AG10803 (cell line): ENCODE measurements around the gene UROC1.
A peak's percentile ranks its signal among the peaks of the same experiment; 100 is the strongest.

ENCODE experiments used
- DNase-seq: peaks from one replicate; pipeline ENCODE4 v3.0.0; 2010; ENCODE audit warnings: low read depth
- H3K4me3 ChIP-seq: 2 replicates; pipeline ENCODE4 v1.5.1; 2011; ENCODE audit warnings: mild to moderate bottlenecking, low read length, control low read depth
- TF ChIP-seq, protein P1 (sequence below): conservative IDR thresholded peaks from 2 replicates; pipeline ENCODE4 v1.5.1; 2011; ENCODE audit warnings: mild to moderate bottlenecking, low read length, control low read depth, inconsistent platforms

The UROC1 gene

DNA sequence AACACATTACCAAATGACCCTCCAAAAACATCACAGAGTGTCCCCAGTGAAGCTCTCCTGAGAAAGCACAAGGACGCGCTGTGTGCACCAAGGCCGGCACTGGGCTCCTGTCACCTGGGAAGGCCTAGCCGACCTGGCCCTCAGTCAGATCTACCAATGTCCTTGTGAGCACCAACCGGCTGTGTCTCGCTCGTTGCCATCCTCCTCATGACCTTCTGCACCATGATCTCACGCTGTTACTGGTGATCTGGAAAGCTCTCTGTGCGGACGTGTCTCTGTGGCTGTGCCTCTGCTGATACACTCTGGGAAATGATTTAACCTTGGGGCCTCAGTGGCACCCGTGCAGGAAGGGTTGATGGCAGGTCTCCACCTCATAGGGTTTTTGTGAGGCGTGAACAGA is 66.1 kb downstream of the UROC1 start:
- TF ChIP-seq, protein P1, sequence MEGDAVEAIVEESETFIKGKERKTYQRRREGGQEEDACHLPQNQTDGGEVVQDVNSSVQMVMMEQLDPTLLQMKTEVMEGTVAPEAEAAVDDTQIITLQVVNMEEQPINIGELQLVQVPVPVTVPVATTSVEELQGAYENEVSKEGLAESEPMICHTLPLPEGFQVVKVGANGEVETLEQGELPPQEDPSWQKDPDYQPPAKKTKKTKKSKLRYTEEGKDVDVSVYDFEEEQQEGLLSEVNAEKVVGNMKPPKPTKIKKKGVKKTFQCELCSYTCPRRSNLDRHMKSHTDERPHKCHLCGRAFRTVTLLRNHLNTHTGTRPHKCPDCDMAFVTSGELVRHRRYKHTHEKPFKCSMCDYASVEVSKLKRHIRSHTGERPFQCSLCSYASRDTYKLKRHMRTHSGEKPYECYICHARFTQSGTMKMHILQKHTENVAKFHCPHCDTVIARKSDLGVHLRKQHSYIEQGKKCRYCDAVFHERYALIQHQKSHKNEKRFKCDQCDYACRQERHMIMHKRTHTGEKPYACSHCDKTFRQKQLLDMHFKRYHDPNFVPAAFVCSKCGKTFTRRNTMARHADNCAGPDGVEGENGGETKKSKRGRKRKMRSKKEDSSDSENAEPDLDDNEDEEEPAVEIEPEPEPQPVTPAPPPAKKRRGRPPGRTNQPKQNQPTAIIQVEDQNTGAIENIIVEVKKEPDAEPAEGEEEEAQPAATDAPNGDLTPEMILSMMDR, result no peak
- no peak overlapping the region for H3K4me3 ChIP-seq
- DNase-seq, result no peak

DNA sequence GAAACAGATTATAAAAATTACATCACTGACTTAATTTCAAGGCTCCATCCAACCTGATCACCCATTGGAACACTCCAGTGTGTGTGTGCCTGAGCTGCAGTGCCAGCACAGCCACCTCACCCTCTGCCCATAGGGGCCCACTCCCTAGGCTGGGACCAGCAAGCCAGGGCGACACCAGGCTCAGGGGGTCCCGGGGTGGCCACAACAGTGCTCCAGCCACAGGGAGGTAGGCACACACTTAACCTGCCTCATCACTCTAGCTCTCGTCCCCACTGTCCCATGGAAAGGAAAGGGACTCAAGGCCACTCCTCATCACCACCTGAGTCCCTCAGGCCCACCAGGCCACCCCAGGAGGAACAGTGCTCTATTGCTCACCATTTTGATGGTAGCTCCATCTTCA is 66.8 kb downstream of the UROC1 start:
- TF ChIP-seq, protein P1, result no peak
- no peak for DNase-seq
- H3K4me3 ChIP-seq, result no peak overlapping the region

DNA sequence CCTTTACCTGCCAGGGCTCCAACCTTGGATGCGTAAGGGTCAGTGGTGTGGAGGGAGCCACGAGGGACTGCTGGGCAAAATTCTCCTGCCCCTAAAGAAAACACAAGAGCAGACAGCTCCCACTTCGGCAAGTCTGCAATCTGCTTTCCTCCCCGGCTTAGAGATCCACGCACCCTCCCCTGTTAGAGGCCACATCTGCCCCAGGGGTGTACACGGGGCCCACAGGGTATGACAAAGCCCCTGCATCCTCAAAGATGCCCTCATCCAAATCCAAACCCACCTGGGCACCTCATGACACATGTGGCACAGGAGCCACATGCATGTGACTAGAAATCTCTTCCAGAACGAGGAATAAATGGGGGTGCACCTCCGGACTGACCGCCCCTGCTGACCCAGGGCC is 67.4 kb downstream of the UROC1 start:
- TF ChIP-seq, protein P1, result no peak
- no peak for DNase-seq
- H3K4me3 ChIP-seq, result no peak overlapping the region

DNA sequence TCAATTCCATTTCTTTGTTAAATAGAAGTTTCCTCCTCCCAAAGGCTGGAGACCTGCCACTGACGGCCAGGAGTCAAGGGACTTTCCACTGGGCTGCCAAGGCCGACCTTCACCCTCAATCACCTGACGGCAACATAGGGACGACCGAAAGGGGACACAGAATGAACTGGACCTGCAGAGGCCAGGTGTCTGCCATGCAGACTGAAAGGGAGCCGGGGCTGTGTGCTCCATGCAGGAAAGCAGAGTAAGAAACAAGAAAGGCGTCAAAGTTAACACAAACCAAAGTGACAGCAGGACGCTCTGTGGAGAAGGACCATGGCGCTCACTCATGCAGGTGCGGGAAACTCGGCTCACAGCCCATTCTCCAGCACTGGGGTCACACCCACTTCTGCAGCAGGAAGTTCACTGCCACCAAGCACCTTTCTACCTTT is 67.9 kb downstream of the UROC1 start:
- DNase-seq, result no peak
- no peak overlapping the region for H3K4me3 ChIP-seq
- TF ChIP-seq, protein P1, result no peak

DNA sequence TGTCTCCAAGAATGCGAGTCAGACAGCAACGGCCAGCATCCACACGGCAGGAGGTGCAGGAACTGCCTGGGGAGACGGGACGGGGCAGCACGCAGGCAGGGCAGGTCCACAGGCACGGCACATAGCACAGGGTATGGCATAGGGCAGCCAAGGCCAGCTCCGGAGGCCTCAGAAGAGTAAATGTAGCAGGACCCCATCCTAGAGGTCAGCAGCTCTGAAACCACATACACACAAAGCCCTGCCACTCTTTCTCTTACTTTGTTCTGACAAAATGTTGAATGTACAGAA is 68.7 kb downstream of the UROC1 start:
- H3K4me3 ChIP-seq, result no peak overlapping the region
- TF ChIP-seq, protein P1, result no peak
- no peak for DNase-seq

DNA sequence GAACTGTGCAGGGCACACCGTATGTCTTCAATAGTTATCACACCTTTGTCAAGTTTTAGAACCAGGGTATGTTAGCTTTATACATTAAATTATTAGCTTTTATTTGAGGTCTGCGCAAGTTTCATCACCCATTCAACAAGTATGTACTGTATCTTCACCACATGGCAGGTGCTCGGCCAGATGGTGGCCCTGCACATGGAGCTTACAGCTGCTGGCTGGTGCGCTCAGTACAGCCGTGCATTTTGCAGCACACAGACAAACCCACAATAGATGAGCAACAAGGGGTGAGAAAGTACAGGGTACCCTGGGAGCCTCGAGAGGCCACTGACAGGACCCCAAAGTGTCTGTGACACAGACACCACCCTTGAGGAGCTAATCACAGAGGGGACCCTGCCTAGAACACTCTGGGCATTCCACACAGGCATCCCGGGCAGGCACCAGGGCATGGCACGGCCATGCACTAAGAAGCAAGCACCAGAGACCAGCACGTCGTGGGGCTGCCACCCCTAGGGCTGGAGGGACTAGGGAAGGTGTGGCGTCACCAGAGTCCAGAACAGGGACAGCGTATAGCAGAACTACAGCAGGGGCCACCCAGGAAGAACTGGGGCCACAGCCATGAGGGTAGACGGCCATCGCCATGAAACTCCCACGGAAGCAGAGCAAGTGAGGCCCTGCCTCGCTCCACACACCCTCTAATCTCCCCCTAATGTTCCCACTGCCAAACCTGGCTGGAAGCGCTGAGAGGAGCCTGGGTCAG is 69.3 kb downstream of the UROC1 start:
- no peak for DNase-seq
- H3K4me3 ChIP-seq, result no peak overlapping the region
- TF ChIP-seq, protein P1, result no peak

DNA sequence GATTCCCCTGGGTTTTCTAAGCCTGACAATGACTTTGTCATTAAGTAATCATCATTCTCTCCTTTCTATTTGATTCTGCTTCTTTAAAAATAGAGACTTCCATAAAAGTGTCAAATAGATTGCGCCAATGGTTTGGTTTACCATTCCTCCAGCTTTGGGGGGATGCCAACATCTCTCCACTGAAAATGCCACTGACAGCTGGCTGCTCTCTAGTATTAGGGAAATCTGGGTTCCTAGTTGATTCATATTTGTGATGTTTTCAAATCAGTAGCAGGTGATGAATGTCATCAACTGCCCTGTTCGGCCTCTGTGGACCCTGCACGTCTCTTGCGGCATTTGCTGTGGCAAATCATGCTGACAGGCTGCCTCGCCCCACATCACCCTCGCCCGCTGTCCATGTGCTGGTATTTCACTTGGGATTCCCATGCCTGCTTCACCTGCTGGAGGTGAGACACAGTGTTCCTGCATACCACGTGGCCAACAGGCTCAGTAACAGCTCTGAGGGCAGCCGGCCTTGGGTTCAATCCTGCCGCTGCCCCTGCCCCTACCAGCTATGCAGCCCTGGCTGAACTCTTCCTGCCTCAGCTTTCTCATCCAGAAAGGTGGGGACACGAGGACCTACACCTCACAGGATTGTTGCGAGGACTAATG is 70.0 kb downstream of the UROC1 start:
- DNase-seq, result peak; percentile 31
- no peak overlapping the region for H3K4me3 ChIP-seq
- TF ChIP-seq, protein P1, result no peak
